ENCODE data around the gene UBL4A. TPM values are rescaled to one million over a fixed set of nuclear protein-coding genes. Genes with fewer than 3 reads are reported as not detected.
"Not testable (repeated sequence)": the region's sequence is repeated elsewhere in the genome, so short reads cannot be mapped to it uniquely, and the experiment has no call there.

UBL4A gene
- total RNA-seq, 3 donors from 2014 or later (not counting 1 experiment from before 2014, with no cell fraction given), result 11.7 to 22.4 (median 17.6) TPM

GRCh38 chrX:154506483-154507332 is 20.3 kb upstream of the UBL4A start:
- ATAC-seq (no peak), DNase-seq (no peak)
- Mint-ChIP-seq H3K27ac (no peak overlapping the region), H3K4me3 (no peak overlapping the region), H3K9me3 (no peaks in the 10 kb centered on the region), H3K27me3 (ENCODE audit: low read depth in 2 of 2) (no peaks in the 10 kb centered on the region), H3K4me1 (peaks cover 0 to 6% of the 10 kb centered on the region in 2 donors), H3K36me3 (no peaks in the 10 kb centered on the region)
- Histone ChIP-seq H3K9me3 (ENCODE audit: control insufficient read depth, insufficient read depth, low read length) (no peaks in the 10 kb centered on the region), H3K4me1 (ENCODE audit: control insufficient read depth, insufficient read depth, low read length) (peaks cover 7% of the 10 kb centered on the region), H3K36me3 (ENCODE audit: control insufficient read depth, insufficient read depth, low read length) (peaks cover 3% of the 10 kb centered on the region), H3K27me3 (ENCODE audit: control insufficient read depth, insufficient read depth, low read length) (no peaks in the 10 kb centered on the region), H3K4me3 (ENCODE audit: low read length) (no peak overlapping the region), H3K27ac (ENCODE audit: low read length) (no peak overlapping the region)
- WGBS (ENCODE audit: insufficient coverage), result 98% methylated on average over 28 of the region's 37 CpGs
- intact Hi-C loops (cut with micrococcal nuclease), result no loop called here
- TF ChIP-seq CTCF (IDR thresholded peaks at IDR 0.05), result no peak

DNA sequence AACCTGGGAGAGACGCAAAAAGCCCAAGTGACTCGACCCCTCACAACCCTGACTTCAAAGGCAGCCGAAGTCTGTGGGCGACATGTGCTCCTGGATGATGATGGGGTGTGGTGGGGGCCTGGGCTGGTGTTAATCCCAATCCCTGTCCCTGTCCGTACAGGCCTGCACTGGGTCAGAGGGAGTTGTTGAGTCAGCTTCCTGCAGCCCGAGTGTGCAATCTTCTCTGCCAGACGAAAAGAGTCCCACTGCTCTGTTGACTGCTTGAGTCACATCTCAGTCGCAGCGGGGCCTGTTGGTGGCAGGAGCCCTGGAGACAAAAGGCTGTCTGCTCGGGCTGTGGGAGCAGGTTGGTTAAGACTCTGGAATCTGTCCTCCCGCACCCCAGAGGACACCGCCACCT is 19.3 kb upstream of the UBL4A start:
- H3K36me3 ChIP-seq (ENCODE audit: control insufficient read depth, insufficient read depth, low read length), result peaks cover 3% of the 10 kb centered on the region
- no peaks in the 10 kb centered on the region for H3K9me3 ChIP-seq (ENCODE audit: control insufficient read depth, insufficient read depth, low read length)
- H3K36me3 Mint-ChIP-seq, result no peaks in the 10 kb centered on the region
- H3K27ac ChIP-seq (ENCODE audit: low read length), result no peak overlapping the region
- H3K9me3 Mint-ChIP-seq, result no peaks in the 10 kb centered on the region
- DNase-seq (no peak), ATAC-seq (no peak)
- H3K27me3 ChIP-seq (ENCODE audit: control insufficient read depth, insufficient read depth, low read length), result no peaks in the 10 kb centered on the region
- H3K27me3 Mint-ChIP-seq (ENCODE audit: low read depth in 2 of 2), result no peaks in the 10 kb centered on the region
- H3K4me1 Mint-ChIP-seq, result peaks cover 0 to 1% of the 10 kb centered on the region in 2 donors
- no peak overlapping the region for H3K4me3 Mint-ChIP-seq
- H3K4me1 ChIP-seq (ENCODE audit: control insufficient read depth, insufficient read depth, low read length), result no peaks in the 10 kb centered on the region
- WGBS (ENCODE audit: insufficient coverage), result 98% methylated on average over 8 of the region's 12 CpGs
- no peak overlapping the region for H3K27ac Mint-ChIP-seq
- no peak overlapping the region for H3K4me3 ChIP-seq (ENCODE audit: low read length)
- intact Hi-C loops (cut with micrococcal nuclease), result no loop called here
- no peak for TF ChIP-seq CTCF (IDR thresholded peaks at IDR 0.05)

DNA sequence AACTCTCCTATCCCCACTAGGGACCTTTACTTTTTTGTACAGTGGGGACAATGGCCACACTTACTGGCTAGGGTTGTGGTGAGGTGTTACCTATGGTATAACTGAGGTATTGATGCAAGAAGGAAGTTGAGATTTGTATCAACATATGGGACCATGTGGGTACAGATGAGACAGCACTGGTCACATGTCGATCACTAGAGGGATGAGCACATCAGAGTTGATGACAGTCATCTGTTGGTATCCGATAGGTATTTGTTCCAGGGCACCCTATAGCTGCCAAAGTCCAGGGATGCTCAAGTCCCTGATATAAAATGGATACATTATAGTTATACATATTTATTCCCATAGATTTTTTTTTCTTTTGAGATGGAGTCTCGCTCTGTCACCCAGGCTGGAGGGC is 16.6 kb upstream of the UBL4A start:
- Histone ChIP-seq H3K4me3 (ENCODE audit: low read length) (no peak overlapping the region), H3K27ac (ENCODE audit: low read length) (no peak overlapping the region), H3K9me3 (ENCODE audit: control insufficient read depth, insufficient read depth, low read length) (no peaks in the 10 kb centered on the region), H3K27me3 (ENCODE audit: control insufficient read depth, insufficient read depth, low read length) (no peaks in the 10 kb centered on the region), H3K4me1 (ENCODE audit: control insufficient read depth, insufficient read depth, low read length) (no peaks in the 10 kb centered on the region), H3K36me3 (ENCODE audit: control insufficient read depth, insufficient read depth, low read length) (peaks cover 3% of the 10 kb centered on the region)
- Mint-ChIP-seq H3K4me3 (no peak overlapping the region), H3K27ac (no peak overlapping the region), H3K27me3 (ENCODE audit: low read depth in 2 of 2) (no peaks in the 10 kb centered on the region), H3K36me3 (no peaks in the 10 kb centered on the region), H3K9me3 (no peaks in the 10 kb centered on the region), H3K4me1 (no peaks in the 10 kb centered on the region)
- intact Hi-C loops (cut with micrococcal nuclease), result no loop called here
- DNase-seq (no peak), ATAC-seq (no peak)
- 83% methylated on average over 3 of the region's 3 CpGs for WGBS (ENCODE audit: insufficient coverage)
- TF ChIP-seq CTCF (IDR thresholded peaks at IDR 0.05), result no peak

- WGBS (ENCODE audit: insufficient coverage), result 96% methylated on average over 7 of the region's 8 CpGs
- no peak for DNase-seq
- H3K27me3 ChIP-seq (ENCODE audit: control insufficient read depth, insufficient read depth, low read length), result no peaks in the 10 kb centered on the region
- intact Hi-C loops (cut with micrococcal nuclease), result no loop called here
- H3K4me1 Mint-ChIP-seq, result no peaks in the 10 kb centered on the region
- H3K9me3 Mint-ChIP-seq, result no peaks in the 10 kb centered on the region
- no peak overlapping the region for H3K4me3 ChIP-seq (ENCODE audit: low read length)
- H3K36me3 Mint-ChIP-seq, result no peaks in the 10 kb centered on the region
- no peak for ATAC-seq
- no peaks in the 10 kb centered on the region for H3K27me3 Mint-ChIP-seq (ENCODE audit: low read depth in 2 of 2)
- no peak overlapping the region for H3K27ac Mint-ChIP-seq
- peaks cover 3% of the 10 kb centered on the region for H3K36me3 ChIP-seq (ENCODE audit: control insufficient read depth, insufficient read depth, low read length)
- H3K9me3 ChIP-seq (ENCODE audit: control insufficient read depth, insufficient read depth, low read length), result no peaks in the 10 kb centered on the region
- no peaks in the 10 kb centered on the region for H3K4me1 ChIP-seq (ENCODE audit: control insufficient read depth, insufficient read depth, low read length)
- no peak overlapping the region for H3K4me3 Mint-ChIP-seq
- no peak overlapping the region for H3K27ac ChIP-seq (ENCODE audit: low read length)
- TF ChIP-seq CTCF (IDR thresholded peaks at IDR 0.05), result no peak
Measured at GRCh38 chrX:154502098-154502497, 15.7 kb upstream of the UBL4A start.

DNA sequence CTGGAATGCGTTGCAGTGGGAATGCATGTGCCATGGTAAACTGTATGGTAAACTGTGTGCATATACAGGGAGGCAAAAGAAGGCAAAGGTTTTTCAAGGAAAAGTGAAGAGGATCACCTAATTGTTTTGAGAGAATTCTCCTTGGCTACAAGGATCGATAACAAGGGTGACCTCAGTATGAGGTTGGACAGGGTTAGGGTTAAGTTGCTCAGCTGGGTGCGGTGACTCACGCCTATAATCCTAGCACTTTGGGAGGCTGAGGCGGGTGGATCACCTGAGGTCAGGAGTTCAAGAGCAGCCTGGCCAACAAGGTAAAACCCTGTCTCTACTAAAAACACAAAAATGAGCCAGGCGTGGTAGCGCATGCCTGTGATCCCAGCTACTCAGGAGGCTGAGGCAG is 15.0 kb upstream of the UBL4A start:
- intact Hi-C loops (cut with micrococcal nuclease); H3K9me3 ChIP-seq (ENCODE audit: control insufficient read depth, insufficient read depth, low read length); H3K4me3 Mint-ChIP-seq; H3K27ac ChIP-seq (ENCODE audit: low read length); H3K4me1 Mint-ChIP-seq; ATAC-seq; H3K27me3 ChIP-seq (ENCODE audit: control insufficient read depth, insufficient read depth, low read length); H3K36me3 Mint-ChIP-seq; H3K4me1 ChIP-seq (ENCODE audit: control insufficient read depth, insufficient read depth, low read length); H3K36me3 ChIP-seq (ENCODE audit: control insufficient read depth, insufficient read depth, low read length); H3K9me3 Mint-ChIP-seq; H3K27me3 Mint-ChIP-seq (ENCODE audit: low read depth in 2 of 2); DNase-seq; H3K27ac Mint-ChIP-seq; H3K4me3 ChIP-seq (ENCODE audit: low read length): not testable (repeated sequence)
- 98% methylated on average over 6 of the region's 7 CpGs for WGBS (ENCODE audit: insufficient coverage)
